DOHH2 (cell line): Measurements from ENCODE around the gene KRT8.

ENCODE experiments used
- H3F3A ChIP-seq: fragments of 200-600 bp; sonication (generic), shearing (Covaris generic); 2 replicates; pipeline ENCODE4 v1.6.0; 2016; ENCODE audit warnings: antibody characterized with exemption, mild to moderate bottlenecking; ENCODE audit not compliant: control insufficient read depth, insufficient read depth
- H3K27ac ChIP-seq: fragments of 200-600 bp; sonication (generic); 2 replicates; pipeline ENCODE4 v1.5.1; 2014; ENCODE audit warnings: low read depth, mild to moderate bottlenecking, low read length, moderate library complexity
- H3K27me3 ChIP-seq: fragments of 200-600 bp; sonication (generic); 2 replicates; pipeline ENCODE4 v1.6.1; 2014; ENCODE audit warnings: mild to moderate bottlenecking, low read length, mixed read lengths; ENCODE audit not compliant: control insufficient read depth
- H3K36me3 ChIP-seq: fragments of 200-600 bp; sonication (generic); 2 replicates; pipeline ENCODE4 v1.6.1; 2014; ENCODE audit warnings: mild to moderate bottlenecking, low read length, moderate library complexity, mixed read lengths; ENCODE audit not compliant: control insufficient read depth
- H3K4me1 ChIP-seq: fragments of 200-600 bp; sonication (generic); 2 replicates; pipeline ENCODE4 v1.6.1; 2014; ENCODE audit warnings: mild to moderate bottlenecking, low read length, mixed read lengths; ENCODE audit not compliant: control insufficient read depth
- H3K4me2 ChIP-seq: fragments of 200-600 bp; sonication (generic); 2 replicates; pipeline ENCODE4 v1.6.0; 2014; ENCODE audit warnings: mild to moderate bottlenecking, low read length, moderate library complexity
- H3K4me3 ChIP-seq: fragments of 200-600 bp; sonication (generic); 2 replicates; pipeline ENCODE4 v1.5.1; 2014; ENCODE audit warnings: mild to moderate bottlenecking, low read length, mixed read lengths
- H3K79me2 ChIP-seq: fragments of 200-600 bp; sonication (generic); 2 replicates; pipeline ENCODE4 v1.6.1; 2014; ENCODE audit warnings: mild to moderate bottlenecking, low read length, mixed read lengths; ENCODE audit not compliant: control insufficient read depth
- H3K9me2 ChIP-seq: fragments of 200-600 bp; sonication (generic); replicated peaks from 2 replicates; pipeline ENCODE4 v1.6.1; 2014; ENCODE audit warnings: mild to moderate bottlenecking, low read length, mixed read lengths; ENCODE audit not compliant: control insufficient read depth
- H3K9me3 ChIP-seq: fragments of 200-600 bp; sonication (generic); 2 replicates; pipeline ENCODE4 v1.6.1; 2014; ENCODE audit warnings: antibody characterized with exemption, low read length, mixed read lengths; ENCODE audit not compliant: control insufficient read depth, insufficient read depth
- H4K20me1 ChIP-seq: fragments of 200-600 bp; sonication (generic); 2 replicates; pipeline ENCODE4 v1.6.0; 2014; ENCODE audit warnings: low read depth, mild to moderate bottlenecking, antibody characterized with exemption, low read length, moderate library complexity; ENCODE audit not compliant: control insufficient read depth, insufficient read depth
- CTCF ChIP-seq: fragments of 200-600 bp; sonication (generic); IDR thresholded peaks from one replicate; pipeline ENCODE4 v1.5.1; 2014; ENCODE audit warnings: antibody characterized with exemption, mild to moderate bottlenecking, low read depth, low read length; ENCODE audit not compliant: poor library complexity, severe bottlenecking
- EZH2phosphoT487 ChIP-seq: fragments of 200-600 bp; sonication (generic); IDR thresholded peaks from 2 replicates; pipeline ENCODE4 v1.6.1; 2017; ENCODE audit warnings: borderline replicate concordance, mild to moderate bottlenecking, antibody characterized with exemption, low read length, moderate library complexity, mixed read lengths

Gene KRT8

DNA sequence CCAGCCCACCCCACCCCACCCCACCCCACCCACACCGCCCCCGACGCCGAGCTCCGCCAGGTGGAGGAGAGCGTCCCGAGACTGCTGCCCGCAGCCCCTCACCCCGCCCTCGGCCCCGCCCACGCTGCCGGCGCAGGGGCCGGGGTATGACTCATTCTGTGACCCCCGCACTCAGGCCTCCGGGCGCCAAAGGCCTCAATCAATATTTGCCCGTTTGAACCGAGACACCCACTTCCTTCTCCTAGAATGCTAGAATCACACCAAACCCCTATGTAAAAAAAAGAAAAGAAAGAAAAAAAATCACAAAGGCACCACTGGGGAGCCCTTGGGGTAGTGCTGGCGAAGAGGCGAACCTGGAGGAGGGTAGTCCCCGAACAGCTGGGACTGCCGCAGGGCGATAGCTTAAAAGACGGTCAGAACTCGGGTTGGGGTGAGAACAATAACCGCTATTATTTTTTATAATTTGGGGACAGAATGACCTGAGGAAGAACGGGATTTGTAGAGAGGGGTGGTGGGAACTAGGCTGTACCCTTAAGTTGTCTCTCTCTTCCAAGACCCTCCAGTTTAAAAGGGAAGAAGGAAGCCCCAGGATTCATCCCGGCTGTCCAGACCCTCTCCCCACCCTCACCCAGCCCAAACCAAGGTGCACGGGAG, 894 bp downstream of the KRT8 start:
- H3K27me3 ChIP-seq: peaks cover 13% of the 10 kb centered on the region; the same call in 1 of the 2 replicates
- H3K9me3 ChIP-seq: no peaks in the 10 kb centered on the region
- no peaks in the 10 kb centered on the region; the same call in 1 of the 2 replicates for H3K79me2 ChIP-seq
- H3K36me3 ChIP-seq: no peaks in the 10 kb centered on the region
- H3K4me3 ChIP-seq: no peak overlapping the region
- H3K4me2 ChIP-seq: no peak overlapping the region
- no peaks in the 10 kb centered on the region for H3F3A ChIP-seq
- no peaks in the 10 kb centered on the region; the same call in 1 of the 2 replicates for H4K20me1 ChIP-seq
- H3K9me2 ChIP-seq: no peaks in the 10 kb centered on the region
- H3K4me1 ChIP-seq: no peaks in the 10 kb centered on the region
- TF ChIP-seq CTCF: no peak
- TF ChIP-seq EZH2phosphoT487: no peak
- no peak overlapping the region for H3K27ac ChIP-seq

DNA sequence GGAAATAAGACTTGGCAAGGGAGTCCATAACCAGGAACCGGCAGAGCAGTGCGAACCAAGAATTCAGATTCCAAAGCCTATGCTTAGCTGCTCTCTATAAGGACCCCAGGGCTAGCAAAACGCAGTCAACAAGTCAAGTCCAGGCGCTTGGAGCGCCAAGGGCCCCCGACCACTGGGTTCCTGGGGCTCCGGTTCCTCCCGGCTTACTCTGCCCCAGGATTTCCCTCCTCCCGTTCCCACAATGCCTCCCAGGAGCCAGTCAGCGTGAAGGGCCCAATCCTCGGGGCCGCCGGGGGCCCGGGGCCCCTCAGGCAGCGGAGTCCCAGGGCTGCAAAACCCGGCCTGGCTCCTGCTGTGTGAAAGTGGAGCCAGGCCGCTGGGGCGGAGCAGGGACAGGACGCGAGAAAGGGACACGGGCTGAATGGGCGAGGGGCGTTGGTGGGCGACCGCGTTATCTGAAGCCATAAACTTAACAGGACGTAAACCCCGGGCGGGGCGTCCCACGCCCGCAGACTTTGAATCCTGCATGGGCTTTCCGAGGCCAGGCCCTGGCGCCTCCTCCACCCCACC, 1.5 kb downstream of the KRT8 start:
- H3K9me2 ChIP-seq: no peaks in the 10 kb centered on the region
- H3K27ac ChIP-seq: no peak overlapping the region
- TF ChIP-seq EZH2phosphoT487 (no peak), CTCF (no peak)
- H3K79me2 ChIP-seq: no peaks in the 10 kb centered on the region; the same call in 1 of the 2 replicates
- no peaks in the 10 kb centered on the region for H3F3A ChIP-seq
- no peaks in the 10 kb centered on the region; the same call in 1 of the 2 replicates for H4K20me1 ChIP-seq
- no peak overlapping the region for H3K4me3 ChIP-seq
- H3K36me3 ChIP-seq: no peaks in the 10 kb centered on the region
- no peaks in the 10 kb centered on the region for H3K9me3 ChIP-seq
- no peak overlapping the region for H3K4me2 ChIP-seq
- peaks cover 13% of the 10 kb centered on the region; the same call in 1 of the 2 replicates for H3K27me3 ChIP-seq
- H3K4me1 ChIP-seq: no peaks in the 10 kb centered on the region

- H3K4me3 ChIP-seq: no peak overlapping the region
Measured at GRCh38 chr12:52901715-52902541, 2.9 kb downstream of the KRT8 start.

More at GRCh38 chr12:52901715-52902541, 2.9 kb downstream of the KRT8 start:
- no peak overlapping the region for H3K27ac ChIP-seq
- no peaks in the 10 kb centered on the region for H3K4me1 ChIP-seq
- no peaks in the 10 kb centered on the region; the same call in 1 of the 2 replicates for H4K20me1 ChIP-seq
- no peak overlapping the region for H3K4me2 ChIP-seq
- H3K79me2 ChIP-seq: no peaks in the 10 kb centered on the region
- no peaks in the 10 kb centered on the region for H3K36me3 ChIP-seq
- H3F3A ChIP-seq: no peaks in the 10 kb centered on the region
- no peaks in the 10 kb centered on the region; the same call in 1 of the 2 replicates for H3K27me3 ChIP-seq
- H3K9me2 ChIP-seq: no peaks in the 10 kb centered on the region
- TF ChIP-seq EZH2phosphoT487 (no peak), CTCF (no peak)
- no peaks in the 10 kb centered on the region for H3K9me3 ChIP-seq
